ENCODE measurements around the gene BTLA. TPM values are rescaled to one million over a fixed set of nuclear protein-coding genes. Genes with fewer than 3 reads are reported as not detected.

BTLA gene
- total RNA-seq, 4 donors from 2014 or later: 0.11 to 2.6 (median 0.72) TPM

DNA sequence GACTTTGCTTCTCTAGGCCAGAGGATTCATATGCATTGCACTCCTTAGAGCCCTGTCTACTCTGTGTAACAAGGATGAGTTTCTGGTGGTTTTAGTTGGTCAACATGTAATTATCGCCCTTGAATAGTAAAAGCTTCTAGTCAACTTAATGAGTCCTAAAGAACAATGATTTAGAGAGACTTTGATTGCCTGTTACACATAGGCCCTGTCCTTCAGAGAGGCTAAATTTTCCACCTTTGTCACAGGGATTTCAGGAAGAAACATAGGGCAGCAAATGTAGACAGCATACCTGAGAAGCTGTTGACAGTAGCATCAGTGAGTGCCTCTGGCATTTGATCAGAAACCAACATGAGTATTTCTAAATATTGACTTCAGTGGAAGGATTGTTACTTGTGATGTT is 7.1 kb downstream of the BTLA start:
- TF ChIP-seq POLR2A (IDR thresholded peaks at IDR 0.05): no peak
- no peak for TF ChIP-seq CTCF (IDR thresholded peaks at IDR 0.05)
- DNase-seq (ENCODE audit: low spot score in 2 of 2): no peak
- intact Hi-C loops (cut with DNase I; ENCODE audit: low total_unique reads): no loop called here
- no peak overlapping the region for H3K4me3 ChIP-seq (ENCODE audit: low read depth, poor library complexity, severe bottlenecking)
- 93 to 96% methylated on average over 1 of the region's 1 CpG for WGBS, 2 donors

GRCh38 chr3:112491373-112491772 is 7.9 kb downstream of the BTLA start:
- intact Hi-C loops (cut with DNase I; ENCODE audit: low total_unique reads): no loop called here
- no peak overlapping the region for H3K4me3 ChIP-seq (ENCODE audit: low read depth, poor library complexity, severe bottlenecking)
- TF ChIP-seq CTCF (IDR thresholded peaks at IDR 0.05) (no peak), POLR2A (IDR thresholded peaks at IDR 0.05) (no peak)

DNA sequence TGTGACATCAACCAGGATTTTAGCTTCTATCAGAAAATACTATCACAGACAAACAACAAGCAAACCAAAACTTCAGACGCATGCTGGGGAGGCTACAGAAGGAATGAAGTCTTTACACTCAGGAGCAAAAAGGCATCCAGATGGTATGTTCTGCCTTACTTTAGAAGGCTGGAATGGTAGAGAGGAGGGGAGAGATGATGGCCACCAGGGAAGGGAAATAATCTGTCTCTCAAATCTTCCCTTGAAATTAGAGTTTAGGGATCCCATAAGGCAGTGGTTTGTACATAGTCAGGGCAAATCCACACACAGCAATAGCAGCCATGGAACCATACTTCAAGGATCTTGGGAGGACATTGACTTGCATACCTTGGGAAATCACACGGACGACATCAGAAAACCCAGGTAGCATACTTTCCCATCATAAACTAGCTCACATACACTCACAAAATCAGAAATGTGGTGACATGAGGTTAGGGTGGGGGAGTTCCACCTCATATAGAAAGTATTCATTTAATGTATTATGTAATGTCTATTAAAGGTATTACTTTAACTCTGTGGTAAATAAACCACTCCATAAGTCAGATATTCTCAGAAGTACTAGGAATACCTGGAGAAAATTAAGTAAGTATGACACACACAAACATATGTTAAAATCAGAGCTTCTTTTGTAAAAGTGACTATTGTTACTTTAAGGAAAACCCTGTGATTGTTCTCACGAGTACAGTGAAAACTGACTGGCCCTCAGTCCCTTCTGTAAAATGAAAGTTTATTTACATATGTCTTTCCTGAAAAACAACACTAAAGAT is 9.4 kb downstream of the BTLA start:
- 74 to 83% methylated on average over 4 of the region's 4 CpGs for WGBS, 2 donors
- intact Hi-C loops (cut with DNase I; ENCODE audit: low total_unique reads): no loop called here
- TF ChIP-seq CTCF (IDR thresholded peaks at IDR 0.05) (no peak), POLR2A (IDR thresholded peaks at IDR 0.05) (no peak)
- DNase-seq (ENCODE audit: low spot score in 2 of 2): no peak
- H3K4me3 ChIP-seq (ENCODE audit: low read depth, poor library complexity, severe bottlenecking): no peak overlapping the region

More at GRCh38 chr3:112491373-112491772, 7.9 kb downstream of the BTLA start:
- DNase-seq (ENCODE audit: low spot score in 2 of 2): no peak

DNA sequence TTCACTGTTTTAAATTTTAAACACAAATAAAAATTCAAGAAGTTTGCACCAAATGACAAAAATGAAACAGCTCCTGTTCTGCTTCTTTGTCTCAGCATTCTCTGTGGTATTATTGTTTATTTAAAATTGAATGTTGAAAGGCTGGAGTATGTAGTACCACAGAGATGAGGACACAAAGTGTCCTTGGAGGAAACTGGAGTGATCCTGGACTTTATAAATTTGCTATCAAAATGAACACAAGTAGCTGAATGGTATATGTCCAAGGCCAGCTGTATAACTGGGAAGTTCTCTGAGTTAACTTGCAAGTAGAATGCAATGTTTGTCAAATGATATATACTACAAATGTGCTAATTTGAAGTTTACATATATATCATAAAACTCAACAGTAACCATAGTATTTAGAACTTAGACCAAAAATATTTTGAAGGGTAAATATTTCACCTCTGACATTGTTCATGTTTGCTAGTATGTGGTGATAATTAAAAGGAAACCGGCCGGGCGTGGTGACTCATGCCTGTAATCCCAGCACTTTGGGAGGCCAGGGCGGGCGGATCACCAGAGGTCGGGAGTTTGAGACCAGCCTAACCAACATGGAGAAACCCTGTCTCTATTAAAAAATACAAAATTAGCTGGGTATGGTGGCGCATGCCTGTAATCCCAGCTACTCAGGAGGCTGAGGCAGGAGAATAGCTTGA is 12.3 kb downstream of the BTLA start:
- TF ChIP-seq POLR2A (IDR thresholded peaks at IDR 0.05) (no peak), CTCF (IDR thresholded peaks at IDR 0.05) (no peak)
- WGBS, 2 donors: 82 to 83% methylated on average over 7 of the region's 7 CpGs
- intact Hi-C loops (cut with DNase I; ENCODE audit: low total_unique reads): no loop called here
- H3K4me3 ChIP-seq (ENCODE audit: low read depth, poor library complexity, severe bottlenecking): no peak overlapping the region
- no peak for DNase-seq (ENCODE audit: low spot score in 2 of 2)

- no peak for TF ChIP-seq POLR2A (IDR thresholded peaks at IDR 0.05)
- TF ChIP-seq CTCF (IDR thresholded peaks at IDR 0.05): no peak
- WGBS, 2 donors: 93% methylated on average over 4 of the region's 4 CpGs
- H3K4me3 ChIP-seq (ENCODE audit: low read depth, poor library complexity, severe bottlenecking): no peak overlapping the region
- intact Hi-C loops (cut with DNase I; ENCODE audit: low total_unique reads): no loop called here
- DNase-seq (ENCODE audit: low spot score in 2 of 2): no peak
Measured at GRCh38 chr3:112484352-112484751, 14.9 kb downstream of the BTLA start.
